Breast epithelium (tissue), 3 donors: Measurements from ENCODE around the gene GCGR.
A peak's percentile ranks its signal among the peaks of the same experiment; 100 is the strongest.

Experiments used
- POLR2A ChIP-seq: fragments of 450-650 bp; IDR thresholded peaks from one replicate; pipeline ENCODE4 v1.6.1; 2016; ENCODE audit warnings: antibody characterized with exemption, mild to moderate bottlenecking, moderate library complexity
- POLR2AphosphoS5 ChIP-seq, 3 donors: sonication (generic); formaldehyde crosslinking; IDR thresholded peaks; one replicate each; pipeline ENCODE4 v1.6.1; 2017; ENCODE audit warnings: antibody characterized with exemption in 3 of 3
- TF ChIP-seq, protein P1 (sequence below), 3 donors: fragments of 450-650 bp; IDR thresholded peaks; one replicate each; pipeline ENCODE4 v1.5.1; 2016 to 2017; ENCODE audit warnings: antibody characterized with exemption in 3 of 3, mild to moderate bottlenecking in 3 of 3, moderate library complexity in 3 of 3

DNA sequence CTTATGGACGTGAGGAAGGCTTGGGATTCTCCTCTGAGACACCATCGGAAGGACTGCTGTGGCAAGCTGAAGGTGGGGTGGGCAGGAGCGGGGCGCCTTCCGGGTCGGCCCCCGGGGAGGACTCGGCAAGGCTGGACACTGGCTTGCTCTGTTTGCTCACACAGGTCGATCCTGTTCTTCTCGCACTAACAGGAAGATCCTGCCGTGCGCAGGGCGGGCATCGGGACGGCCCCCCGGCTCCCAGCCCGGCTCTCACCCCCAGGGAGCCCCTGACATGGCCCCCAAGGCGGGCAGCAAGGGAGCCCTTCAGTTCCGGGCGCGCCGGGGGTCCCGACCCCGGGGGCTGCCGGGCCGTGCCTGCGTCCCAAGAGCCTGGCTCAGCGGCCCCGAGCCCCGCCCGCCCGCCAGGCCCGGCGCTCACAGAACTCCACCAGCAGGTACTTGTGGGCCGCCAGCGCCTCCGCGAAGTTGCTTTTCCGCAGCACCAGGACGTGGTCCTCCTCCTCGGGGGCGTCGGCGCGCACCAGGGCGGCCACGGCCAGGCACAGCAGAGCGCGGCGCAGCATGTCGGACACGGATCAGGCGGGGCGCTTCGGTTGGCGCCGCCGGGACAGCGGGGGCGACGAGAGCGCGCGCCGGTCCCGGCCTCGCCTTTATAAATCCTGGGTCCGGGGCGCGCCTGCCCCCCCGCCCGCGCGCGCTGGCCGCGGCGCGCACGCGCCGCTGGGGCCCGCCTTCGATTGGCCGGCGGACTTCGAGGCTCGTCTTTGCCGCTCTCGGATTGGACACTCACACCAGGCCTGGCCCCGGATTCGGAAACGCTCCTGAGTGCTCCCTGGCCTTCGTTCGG lies 56.2 kb downstream of the GCGR start, which contains the start of gene P4HB:
- TF ChIP-seq POLR2A (no peak), POLR2AphosphoS5 (IDR thresholded peaks at IDR 0.05) (peak; percentile 5 to 59 (median 43))
- TF ChIP-seq, protein P1, sequence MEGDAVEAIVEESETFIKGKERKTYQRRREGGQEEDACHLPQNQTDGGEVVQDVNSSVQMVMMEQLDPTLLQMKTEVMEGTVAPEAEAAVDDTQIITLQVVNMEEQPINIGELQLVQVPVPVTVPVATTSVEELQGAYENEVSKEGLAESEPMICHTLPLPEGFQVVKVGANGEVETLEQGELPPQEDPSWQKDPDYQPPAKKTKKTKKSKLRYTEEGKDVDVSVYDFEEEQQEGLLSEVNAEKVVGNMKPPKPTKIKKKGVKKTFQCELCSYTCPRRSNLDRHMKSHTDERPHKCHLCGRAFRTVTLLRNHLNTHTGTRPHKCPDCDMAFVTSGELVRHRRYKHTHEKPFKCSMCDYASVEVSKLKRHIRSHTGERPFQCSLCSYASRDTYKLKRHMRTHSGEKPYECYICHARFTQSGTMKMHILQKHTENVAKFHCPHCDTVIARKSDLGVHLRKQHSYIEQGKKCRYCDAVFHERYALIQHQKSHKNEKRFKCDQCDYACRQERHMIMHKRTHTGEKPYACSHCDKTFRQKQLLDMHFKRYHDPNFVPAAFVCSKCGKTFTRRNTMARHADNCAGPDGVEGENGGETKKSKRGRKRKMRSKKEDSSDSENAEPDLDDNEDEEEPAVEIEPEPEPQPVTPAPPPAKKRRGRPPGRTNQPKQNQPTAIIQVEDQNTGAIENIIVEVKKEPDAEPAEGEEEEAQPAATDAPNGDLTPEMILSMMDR (IDR thresholded peaks at IDR 0.05) = no peak
